Activated CD8-positive, alpha-beta T cell treated with anti-CD3 and anti-CD28 coated beads, Interleukin-2, amount 10 ng/mL, durations not matched to agents 7 days and 5 days (primary cell): Measurements from ENCODE around the gene SEMA4A. TPM values are rescaled to one million over a fixed set of nuclear protein-coding genes. Genes with fewer than 3 reads are reported as not detected.
"Not testable (repeated sequence)": the region's sequence is repeated elsewhere in the genome, so short reads cannot be mapped to it uniquely, and the experiment has no call there.

Experiments
- ATAC-seq: fragments of 150-1000 bp; cut with Tn5 transposase; one replicate; pipeline ENCODE4 v1.10.0; 2021; ENCODE audit warnings: moderate library complexity
- CTCF ChIA-PET: fragments of 350-600 bp; sonication (Branson Sonifier 250); formaldehyde crosslinking; loops from one replicate; lab custom pipeline; 2021; ENCODE audit warnings: antibody characterized with exemption; lab: Charles Lee
- POLR2A ChIA-PET: fragments of 350-600 bp; sonication (Branson Sonifier 250); formaldehyde crosslinking; loops from one replicate; lab custom pipeline; 2021; ENCODE audit warnings: antibody characterized with exemption; lab: Charles Lee
- DNase-seq: peaks from one replicate; pipeline ENCODE4 v3.0.0-alpha.2; 2020
- H3K27ac Mint-ChIP-seq: one replicate; pipeline ENCODE4 v1.8.0; 2021; ENCODE audit warnings: mild to moderate bottlenecking, mixed read lengths
- H3K27me3 Mint-ChIP-seq: one replicate; pipeline ENCODE4 v1.8.0; 2021; ENCODE audit warnings: low read depth, mixed read lengths
- H3K36me3 Mint-ChIP-seq: one replicate; pipeline ENCODE4 v1.8.0; 2021; ENCODE audit warnings: low read depth, mixed read lengths
- H3K4me1 Mint-ChIP-seq: one replicate; pipeline ENCODE4 v1.8.0; 2021; ENCODE audit warnings: low read depth, mixed read lengths
- H3K4me3 Mint-ChIP-seq: one replicate; pipeline ENCODE4 v1.8.0; 2021; ENCODE audit warnings: mild to moderate bottlenecking, mixed read lengths
- H3K9me3 Mint-ChIP-seq: one replicate; pipeline ENCODE4 v1.8.0; 2022; ENCODE audit warnings: mixed read lengths; ENCODE audit not compliant: insufficient read depth
- total RNA-seq, 2 experiments: library from RNA; stranded (reverse); gene quantifications; one replicate each; pipeline ENCODE4 v1.2.3, GENCODE V29; 2021

SEMA4A gene
- total RNA-seq, 2 experiments from 2014 or later, result 16.8 to 17.8 TPM

DNA sequence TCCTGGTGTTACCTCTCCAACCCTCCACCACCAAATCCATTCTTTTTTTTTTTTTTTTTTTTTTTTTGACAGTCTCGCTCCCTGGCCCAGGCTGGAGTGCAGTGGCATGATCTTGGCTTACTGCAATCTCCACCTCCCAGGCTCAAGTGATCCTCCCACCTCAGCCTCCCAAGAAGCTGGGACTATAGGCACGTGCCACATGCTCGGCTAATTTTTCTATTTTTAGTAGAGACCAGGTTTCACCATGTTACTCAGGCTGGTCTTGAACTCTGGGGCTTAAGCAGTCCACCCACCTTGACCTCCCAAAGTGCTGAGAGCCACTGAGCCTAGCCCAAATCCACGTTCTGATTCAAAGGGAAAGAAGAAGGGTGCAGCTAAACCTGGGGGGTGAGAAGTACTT, 32.4 kb upstream of the SEMA4A start:
- H3K9me3 Mint-ChIP-seq, H3K27ac Mint-ChIP-seq, POLR2A ChIA-PET, H3K36me3 Mint-ChIP-seq, ATAC-seq, DNase-seq, H3K4me3 Mint-ChIP-seq: not testable (repeated sequence)
- H3K4me1 Mint-ChIP-seq, result peaks cover 47% of the 10 kb centered on the region
- peaks cover 31% of the 10 kb centered on the region for H3K27me3 Mint-ChIP-seq
- CTCF ChIA-PET, result interaction anchor here (0.9 to 11.2 kb wide), 3 partner anchors 9 to 30 kb away, joined by 5 to 112 read pairs (median 34); no protein-coding TSS in a partner anchor

DNA sequence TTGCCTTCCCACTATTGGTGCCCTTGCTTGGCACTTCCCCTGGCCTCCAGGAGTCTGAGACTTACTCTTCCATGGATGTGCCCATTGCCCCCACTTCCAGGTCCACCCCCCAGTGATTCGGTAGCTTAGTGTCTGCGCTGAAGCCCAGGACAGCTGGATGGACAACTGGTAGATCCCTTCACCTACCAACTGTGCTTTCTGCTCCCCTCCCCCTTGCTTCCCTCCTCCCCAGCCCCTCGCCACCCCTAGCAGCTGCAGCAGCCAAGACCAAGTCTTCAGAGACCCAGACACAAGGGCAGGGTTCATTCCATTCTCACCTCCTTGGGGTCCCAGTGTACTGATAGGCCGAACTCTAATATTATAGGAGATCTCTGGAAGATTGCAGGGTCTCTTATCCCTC, 31.9 kb upstream of the SEMA4A start:
- no peak overlapping the region for H3K27ac Mint-ChIP-seq
- no peak overlapping the region for H3K4me3 Mint-ChIP-seq
- no peak for DNase-seq
- ATAC-seq, result no peak
- no peaks in the 10 kb centered on the region for H3K9me3 Mint-ChIP-seq
- ChIA-PET CTCF (interaction anchor here (5.3 to 11.2 kb wide), 2 partner anchors 9 to 24 kb away, joined by 34 to 112 read pairs; no protein-coding TSS in a partner anchor), POLR2A (no interaction called here)
- H3K36me3 Mint-ChIP-seq, result no peaks in the 10 kb centered on the region
- peaks cover 26% of the 10 kb centered on the region for H3K27me3 Mint-ChIP-seq
- H3K4me1 Mint-ChIP-seq, result peaks cover 47% of the 10 kb centered on the region

- peaks cover 53% of the 10 kb centered on the region for H3K4me1 Mint-ChIP-seq
- no peak for ATAC-seq
- no peak overlapping the region for H3K27ac Mint-ChIP-seq
- no peak for DNase-seq
- H3K9me3 Mint-ChIP-seq, result no peaks in the 10 kb centered on the region
- H3K27me3 Mint-ChIP-seq, result peaks cover 24% of the 10 kb centered on the region
- ChIA-PET POLR2A (no interaction called here), CTCF (interaction anchor here (1.0 to 5.3 kb wide), 7 partner anchors 8 to 197 kb away, joined by 3 to 34 read pairs (median 4); no protein-coding TSS in a partner anchor)
- no peaks in the 10 kb centered on the region for H3K36me3 Mint-ChIP-seq
- no peak overlapping the region for H3K4me3 Mint-ChIP-seq
Measured at GRCh38 chr1:156122086-156122485, 31.3 kb upstream of the SEMA4A start.

- CTCF ChIA-PET, result interaction anchor here (1.0 to 5.3 kb wide), 11 partner anchors 7 to 197 kb away, joined by 3 to 34 read pairs (median 4); partner anchors contain the start of gene LMNA
- H3K27ac Mint-ChIP-seq, result peak overlapping the region; percentile 34
- POLR2A ChIA-PET, result interaction anchor here (8.1 kb wide), 1 partner anchor 25 kb away, joined by 44 read pairs; no protein-coding TSS in a partner anchor
- H3K4me1 Mint-ChIP-seq, result peaks cover 59% of the 10 kb centered on the region
- no peak for ATAC-seq
- no peaks in the 10 kb centered on the region for H3K9me3 Mint-ChIP-seq
- no peak overlapping the region for H3K4me3 Mint-ChIP-seq
- no peak for DNase-seq
- peaks cover 24% of the 10 kb centered on the region for H3K27me3 Mint-ChIP-seq
- H3K36me3 Mint-ChIP-seq, result no peaks in the 10 kb centered on the region
Measured at GRCh38 chr1:156122519-156123355, 30.6 kb upstream of the SEMA4A start.

- Mint-ChIP-seq H3K4me1 (peaks cover 66% of the 10 kb centered on the region), H3K4me3 (no peak overlapping the region), H3K9me3 (no peaks in the 10 kb centered on the region), H3K27ac (peak overlapping the region; percentile 34), H3K27me3 (peaks cover 20% of the 10 kb centered on the region), H3K36me3 (no peaks in the 10 kb centered on the region)
- DNase-seq (no peak), ATAC-seq (no peak)
- ChIA-PET CTCF (interaction anchor here (0.9 to 5.3 kb wide), 10 partner anchors 6 to 185 kb away, joined by 3 to 34 read pairs (median 4); partner anchors contain the start of gene LMNA), POLR2A (interaction anchor here (8.1 kb wide), 1 partner anchor 26 kb away, joined by 44 read pairs; no protein-coding TSS in a partner anchor)
Measured at GRCh38 chr1:156123356-156124196, 29.8 kb upstream of the SEMA4A start.

DNA sequence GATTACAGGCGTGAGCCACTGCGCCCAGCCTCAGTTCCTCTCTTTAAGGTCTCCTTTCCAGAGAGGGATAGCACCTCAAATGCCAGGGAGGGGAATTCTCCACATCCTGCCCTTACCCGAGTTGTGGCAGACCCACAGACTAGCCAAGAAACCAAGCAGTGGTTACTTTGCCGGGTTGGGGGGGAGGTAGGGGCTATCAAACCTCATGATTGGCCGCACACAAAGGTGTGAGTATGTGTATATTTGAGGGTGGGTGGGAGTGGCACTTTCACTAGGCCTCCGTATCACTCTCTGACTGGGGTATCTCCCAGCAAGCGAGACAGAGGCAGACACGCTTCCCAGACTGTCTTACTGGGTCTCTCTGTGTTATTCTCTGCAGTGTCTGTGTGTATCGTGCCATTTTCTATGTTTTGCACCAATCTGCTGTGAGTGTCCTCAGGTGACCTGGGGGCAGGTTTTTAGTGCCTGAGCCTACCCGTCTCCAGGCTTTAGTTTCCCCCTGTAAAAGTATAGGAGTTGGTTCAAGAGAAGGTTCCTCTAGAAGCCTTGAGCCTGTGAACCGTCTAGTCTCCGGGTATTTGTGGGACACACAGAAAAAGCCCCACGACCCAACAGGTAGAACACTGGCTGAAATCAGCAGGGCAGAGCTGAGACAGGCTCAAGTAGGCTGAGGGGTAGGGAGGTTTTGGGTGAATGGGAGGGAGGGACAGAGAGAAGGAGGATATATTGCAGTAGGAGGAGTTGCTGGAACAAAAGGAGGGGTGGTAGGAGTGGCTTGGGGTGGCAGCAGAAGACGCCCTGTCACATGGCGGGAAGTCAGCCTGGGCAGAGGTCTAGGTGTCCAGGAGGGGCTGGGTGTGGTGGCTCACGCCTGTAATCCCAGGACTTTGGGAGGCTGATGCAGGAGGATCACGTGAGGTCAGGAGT, 28.6 kb upstream of the SEMA4A start:
- CTCF ChIA-PET, result interaction anchor here (0.9 to 8.5 kb wide), 4 partner anchors 10 to 194 kb away, joined by 4 to 534 read pairs (median 40); partner anchors contain the start of gene LMNA
- DNase-seq (peak; percentile 39), ATAC-seq (peak; percentile 7)
- Mint-ChIP-seq H3K27me3 (peaks cover 17% of the 10 kb centered on the region), H3K9me3 (no peaks in the 10 kb centered on the region), H3K27ac (peak overlapping the region; percentile 59), H3K4me3 (peak overlapping the region; percentile 4), H3K36me3 (no peaks in the 10 kb centered on the region), H3K4me1 (peaks cover 76% of the 10 kb centered on the region)
- POLR2A ChIA-PET, result interaction anchor here (0.6 to 8.1 kb wide), 4 partner anchors 9 to 27 kb away, joined by 3 to 44 read pairs (median 4); no protein-coding TSS in a partner anchor

DNA sequence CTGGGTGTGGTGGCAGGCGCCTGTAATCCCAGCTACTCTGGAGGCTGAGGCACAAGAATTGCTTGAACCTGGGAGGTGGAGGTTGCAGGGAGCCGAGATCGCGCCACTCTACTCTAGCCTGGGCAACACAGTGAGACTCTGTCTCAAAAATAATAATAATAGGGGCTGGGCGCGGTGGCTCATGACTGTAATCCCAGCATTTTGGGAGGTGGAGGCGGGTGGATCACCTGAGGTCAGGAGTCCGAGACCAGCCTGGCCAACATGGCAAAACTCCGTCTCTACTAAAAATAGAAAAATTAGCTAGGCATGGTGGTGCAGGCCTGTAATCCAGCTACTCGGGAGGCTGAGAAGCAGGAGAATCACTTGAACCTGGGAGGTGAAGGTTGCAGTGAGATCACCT, 27.8 kb upstream of the SEMA4A start:
- H3K36me3 Mint-ChIP-seq, DNase-seq, H3K9me3 Mint-ChIP-seq, ATAC-seq, H3K4me3 Mint-ChIP-seq, H3K27ac Mint-ChIP-seq: not testable (repeated sequence)
- Mint-ChIP-seq H3K4me1 (peaks cover 73% of the 10 kb centered on the region), H3K27me3 (peaks cover 21% of the 10 kb centered on the region)
- CTCF ChIA-PET, result interaction anchor here (1.7 to 8.5 kb wide), 3 partner anchors 11 to 194 kb away, joined by 4 to 534 read pairs (median 76); partner anchors contain the start of gene LMNA
- POLR2A ChIA-PET, result interaction anchor here (1.3 to 8.1 kb wide), 3 partner anchors 9 to 28 kb away, joined by 3 to 44 read pairs (median 6); no protein-coding TSS in a partner anchor

GRCh38 chr1:156126043-156126629, 27.2 kb upstream of the SEMA4A start:
- ChIA-PET CTCF (interaction anchor here (0.8 to 8.5 kb wide), 8 partner anchors 12 to 193 kb away, joined by 3 to 534 read pairs (median 4); partner anchors contain the start of gene LMNA), POLR2A (interaction anchor here (1.2 to 8.1 kb wide), 5 partner anchors 10 to 28 kb away, joined by 3 to 44 read pairs (median 3); no protein-coding TSS in a partner anchor)
- H3K36me3 Mint-ChIP-seq, result no peaks in the 10 kb centered on the region

GRCh38 chr1:156126630-156127534, 26.5 kb upstream of the SEMA4A start:
- H3K36me3 Mint-ChIP-seq, result no peaks in the 10 kb centered on the region
- POLR2A ChIA-PET, result interaction anchor here (0.9 to 8.1 kb wide), 9 partner anchors 9 to 156 kb away, joined by 3 to 44 read pairs (median 3); partner anchors contain the start of genes LMNA and SMG5
- ATAC-seq (peak; percentile 81), DNase-seq (peak; percentile 90)
- CTCF ChIA-PET, result interaction anchor here (0.8 to 8.5 kb wide), 14 partner anchors 8 to 192 kb away, joined by 3 to 534 read pairs (median 5); partner anchors contain the start of genes LMNA, PMF1 and SMG5
- H3K27ac Mint-ChIP-seq, result peak overlapping the region; percentile 79
- peaks cover 72% of the 10 kb centered on the region for H3K4me1 Mint-ChIP-seq
- H3K9me3 Mint-ChIP-seq, result no peaks in the 10 kb centered on the region
- H3K27me3 Mint-ChIP-seq, result peaks cover 20% of the 10 kb centered on the region
- H3K4me3 Mint-ChIP-seq, result peak overlapping the region; percentile 28

More at GRCh38 chr1:156126043-156126629, 27.2 kb upstream of the SEMA4A start:
- H3K4me1 Mint-ChIP-seq, result peaks cover 72% of the 10 kb centered on the region
- no peaks in the 10 kb centered on the region for H3K9me3 Mint-ChIP-seq
- peak; percentile 47 for ATAC-seq
- H3K4me3 Mint-ChIP-seq, result peak overlapping the region; percentile 28
- peak; percentile 72 for DNase-seq
- H3K27ac Mint-ChIP-seq, result peak overlapping the region; percentile 79
- peaks cover 21% of the 10 kb centered on the region for H3K27me3 Mint-ChIP-seq
